Endothelial cell of umbilical vein (primary cell): ENCODE data around the gene FEN1. TPM values are rescaled to one million over a fixed set of nuclear protein-coding genes. Genes with fewer than 3 reads are reported as not detected.

ENCODE experiments used
- BruUV-seq: library from RNA; stranded (reverse); fragments of 400-500 nt; replicated peaks from 2 replicates; lab custom pipeline; 2021; lab: Mats Ljungman, UMichigan
- CTCF ChIA-PET: fragments of 300-600, 350-600 bp; sonication (Branson Sonifier 250); formaldehyde crosslinking; loops from one replicate; lab custom pipeline; 2021; ENCODE audit warnings: antibody characterized with exemption, inconsistent platforms; lab: Charles Lee
- POLR2A ChIA-PET: fragments of 300-600, 350-600 bp; sonication (Branson Sonifier 250); formaldehyde crosslinking; loops from one replicate; lab custom pipeline; 2021; ENCODE audit warnings: antibody characterized with exemption, inconsistent platforms; lab: Charles Lee
- DNase-seq: peaks from one replicate; pipeline ENCODE4 v3.0.0-alpha.2; 2011; ENCODE audit warnings: low read depth, low spot score
- FAIRE-seq: peaks from 2 replicates; lab custom pipeline; 2011; peaks lifted over from hg19 to GRCh38; lab: Jason Lieb, UNC
- H2AFZ ChIP-seq: 2 replicates; pipeline ENCODE4 v1.6.0; 2012; ENCODE audit warnings: low read depth, low read length, control low read depth, inconsistent platforms
- H3K27ac ChIP-seq: 2 replicates; pipeline ENCODE4 v1.5.1; 2011; ENCODE audit warnings: low read depth, mild to moderate bottlenecking, control low read depth, low read length, moderate library complexity; ENCODE audit not compliant: insufficient read depth
- H3K27me3 ChIP-seq, 2 experiments: 2 replicates each; pipeline versions ENCODE4 v1.6.0 to v1.6.1; 2011; ENCODE audit warnings: low read length in 2 of 2, mixed read lengths in 1 of 2; ENCODE audit not compliant: control insufficient read depth in 2 of 2, insufficient read depth in 2 of 2
- H3K36me3 ChIP-seq, 2 experiments: 2 replicates in 1 of 2; 3 replicates in 1 of 2; pipeline ENCODE4 v1.5.1; 2011; ENCODE audit warnings: low read length in 2 of 2, mild to moderate bottlenecking in 1 of 2, moderate library complexity in 1 of 2; ENCODE audit not compliant: control insufficient read depth in 2 of 2, insufficient read depth in 2 of 2; ENCODE audit errors: extremely low read depth in 1 of 2
- H3K4me1 ChIP-seq: 3 replicates; pipeline ENCODE4 v1.5.1; 2011; ENCODE audit warnings: mild to moderate bottlenecking, low read length; ENCODE audit not compliant: control insufficient read depth, insufficient read depth; ENCODE audit errors: extremely low read depth
- H3K4me2 ChIP-seq: 2 replicates; pipeline ENCODE4 v1.6.1; 2011; ENCODE audit warnings: low read length, control low read depth, mixed read lengths; ENCODE audit not compliant: insufficient read depth
- H3K4me3 ChIP-seq, 3 experiments: fragments of 200-600 bp in 1 of 3; sonication (generic), shearing (Covaris generic) in 1 of 3; replicated peaks in 1 of 3; 2 replicates each; pipeline ENCODE4 v1.5.1; 2011 to 2016; ENCODE audit warnings: control low read depth in 3 of 3, low read length in 3 of 3, mild to moderate bottlenecking in 2 of 3, inconsistent platforms in 1 of 3, low read depth in 1 of 3, moderate library complexity in 1 of 3; ENCODE audit not compliant: insufficient read depth in 1 of 3
- H3K79me2 ChIP-seq: 2 replicates; pipeline ENCODE4 v1.6.0; 2012; ENCODE audit warnings: low read length, inconsistent platforms; ENCODE audit not compliant: control insufficient read depth, insufficient read depth
- H3K9ac ChIP-seq: replicated peaks from 2 replicates; pipeline ENCODE3; 2011; ENCODE audit warnings: low read length, control low read depth; ENCODE audit not compliant: insufficient read depth; ENCODE audit errors: extremely low read depth
- H3K9me1 ChIP-seq: replicated peaks from 3 replicates; pipeline ENCODE4 v1.6.0; 2011; ENCODE audit warnings: mild to moderate bottlenecking, low read length; ENCODE audit not compliant: control insufficient read depth, insufficient read depth; ENCODE audit errors: extremely low read depth
- H3K9me3 ChIP-seq: replicated peaks from 2 replicates; pipeline ENCODE4 v1.5.1; 2012; ENCODE audit warnings: low read length, inconsistent platforms; ENCODE audit not compliant: control insufficient read depth, insufficient read depth
- H4K20me1 ChIP-seq: replicated peaks from 2 replicates; pipeline ENCODE3; 2011; ENCODE audit warnings: mild to moderate bottlenecking, low read length; ENCODE audit not compliant: control insufficient read depth, insufficient read depth; ENCODE audit errors: extremely low read depth
- EZH2 ChIP-seq: IDR thresholded peaks from 2 replicates; pipeline ENCODE4 v1.6.1; 2012; ENCODE audit warnings: borderline replicate concordance, low read depth, mild to moderate bottlenecking, moderate library complexity, low read length, inconsistent platforms; ENCODE audit not compliant: severe bottlenecking
- FOS ChIP-seq: IDR thresholded peaks from 2 replicates; pipeline ENCODE4 v1.6.1; 2011; ENCODE audit warnings: mild to moderate bottlenecking, low read length, moderate library complexity, borderline replicate concordance; ENCODE audit not compliant: insufficient read depth
- GATA2 ChIP-seq: IDR thresholded peaks from 2 replicates; pipeline ENCODE4 v1.7.0; 2011; ENCODE audit warnings: low read depth, mild to moderate bottlenecking, moderate library complexity, mixed read lengths, low read length; ENCODE audit not compliant: insufficient read length, insufficient read depth
- JUN ChIP-seq: IDR thresholded peaks from 2 replicates; pipeline ENCODE4 v1.6.1; 2011; ENCODE audit warnings: borderline replicate concordance, low read depth; ENCODE audit not compliant: insufficient read length, insufficient read depth
- MYC ChIP-seq: IDR thresholded peaks from one replicate; pipeline ENCODE4 v1.6.1; 2011; ENCODE audit warnings: mild to moderate bottlenecking, low read depth, low read length
- POLR2A ChIP-seq: IDR thresholded peaks from 2 replicates; pipeline ENCODE4 v1.6.1; 2012; ENCODE audit warnings: low read depth, mild to moderate bottlenecking, control low read depth, low read length
- POLR2AphosphoS5 ChIP-seq: IDR thresholded peaks from 2 replicates; pipeline ENCODE4 v1.6.1; 2012; ENCODE audit warnings: low read depth, mild to moderate bottlenecking, control low read depth, low read length, moderate library complexity; ENCODE audit not compliant: insufficient read depth
- dilution Hi-C: fragments of 300-500 bp; cut with MboI; formaldehyde crosslinking; loops from one replicate; pipeline ENCODE4 v1.15.0; 2019; ENCODE audit warnings: low sequenced_read_pairs; ENCODE audit not compliant: extremely low pct_ligation_motif_present
- intact Hi-C: fragments of 100-400 bp; cut with micrococcal nuclease; formaldehyde crosslinking; loops from one replicate; pipeline ENCODE4 v1.10.0; 2022
- polyA plus RNA-seq, 4 experiments: library from polyadenylated mRNA; depleted of rRNA in 3 of 4; stranded (reverse) in 3 of 4; unstranded in 1 of 4; fragments of >200 nt; gene quantifications; 2 replicates each; pipeline versions ENCODE4 v1.2.1 to v1.2.3, GENCODE V29; 2011 to 2012; ENCODE audit warnings: missing spikeins in 1 of 4
- total RNA-seq: library from RNA; stranded (reverse); gene quantifications from 2 replicates; pipeline ENCODE4 v1.2.3, GENCODE V29; 2021
- TF ChIP-seq, protein P1 (sequence below), 2 donors: IDR thresholded peaks; 1 replicate in 1 of 2; 2 replicates in 1 of 2; pipeline ENCODE4 v1.5.1; 2011; ENCODE audit warnings: low read length in 2 of 2, mild to moderate bottlenecking in 2 of 2, moderate library complexity in 2 of 2, control low read depth in 1 of 2, inconsistent platforms in 1 of 2, low read depth in 1 of 2; ENCODE audit not compliant: insufficient read depth in 1 of 2; ENCODE audit errors: extremely low read depth in 1 of 2
- TF ChIP-seq, protein P2 (sequence below): IDR thresholded peaks from 2 replicates; pipeline ENCODE4 v1.6.1; 2011; ENCODE audit not compliant: insufficient read depth, insufficient read length

Gene FEN1
- total and polyA plus RNA-seq, 2 donors (not counting 3 experiments of a cell fraction or from before 2014, with no cell fraction given), result 29.3 to 60.5 TPM

DNA sequence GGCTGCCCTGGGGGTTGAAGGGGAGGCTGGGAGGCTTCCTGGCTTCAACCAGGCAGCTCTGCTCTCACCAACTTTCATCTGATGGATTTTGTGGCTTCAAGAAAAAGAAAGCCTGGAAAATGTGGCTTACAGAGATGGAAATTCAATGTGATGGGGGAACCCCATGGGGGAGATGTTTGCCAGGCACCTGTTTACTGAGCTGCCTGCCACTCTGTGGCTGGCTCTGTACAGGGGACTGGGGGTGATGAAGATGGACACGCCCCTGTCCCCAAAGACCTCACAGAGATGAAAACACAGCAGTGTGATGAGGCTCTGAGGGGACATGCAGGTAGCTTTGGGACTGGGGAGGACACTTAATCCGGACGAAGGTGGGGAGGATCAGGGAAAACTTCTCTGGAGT lies 10.4 kb upstream of the FEN1 start:
- no peak overlapping the region for H3K9ac ChIP-seq
- TF ChIP-seq POLR2A (no peak), JUN (no peak), POLR2AphosphoS5 (no peak), GATA2 (no peak), FOS (no peak), MYC (no peak), EZH2 (no peak)
- TF ChIP-seq, protein P1, sequence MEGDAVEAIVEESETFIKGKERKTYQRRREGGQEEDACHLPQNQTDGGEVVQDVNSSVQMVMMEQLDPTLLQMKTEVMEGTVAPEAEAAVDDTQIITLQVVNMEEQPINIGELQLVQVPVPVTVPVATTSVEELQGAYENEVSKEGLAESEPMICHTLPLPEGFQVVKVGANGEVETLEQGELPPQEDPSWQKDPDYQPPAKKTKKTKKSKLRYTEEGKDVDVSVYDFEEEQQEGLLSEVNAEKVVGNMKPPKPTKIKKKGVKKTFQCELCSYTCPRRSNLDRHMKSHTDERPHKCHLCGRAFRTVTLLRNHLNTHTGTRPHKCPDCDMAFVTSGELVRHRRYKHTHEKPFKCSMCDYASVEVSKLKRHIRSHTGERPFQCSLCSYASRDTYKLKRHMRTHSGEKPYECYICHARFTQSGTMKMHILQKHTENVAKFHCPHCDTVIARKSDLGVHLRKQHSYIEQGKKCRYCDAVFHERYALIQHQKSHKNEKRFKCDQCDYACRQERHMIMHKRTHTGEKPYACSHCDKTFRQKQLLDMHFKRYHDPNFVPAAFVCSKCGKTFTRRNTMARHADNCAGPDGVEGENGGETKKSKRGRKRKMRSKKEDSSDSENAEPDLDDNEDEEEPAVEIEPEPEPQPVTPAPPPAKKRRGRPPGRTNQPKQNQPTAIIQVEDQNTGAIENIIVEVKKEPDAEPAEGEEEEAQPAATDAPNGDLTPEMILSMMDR (IDR thresholded peaks at IDR 0.05; ENCODE audit: extremely low read depth in 1 of 2, insufficient read depth in 1 of 2, low read depth in 1 of 2, low read length in 2 of 2), result no peak
- TF ChIP-seq, protein P2, sequence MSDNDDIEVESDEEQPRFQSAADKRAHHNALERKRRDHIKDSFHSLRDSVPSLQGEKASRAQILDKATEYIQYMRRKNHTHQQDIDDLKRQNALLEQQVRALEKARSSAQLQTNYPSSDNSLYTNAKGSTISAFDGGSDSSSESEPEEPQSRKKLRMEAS, result no peak
- H3K4me2 ChIP-seq, result no peak overlapping the region
- H3K4me1 ChIP-seq, result no peaks in the 10 kb centered on the region
- FAIRE-seq (no peak), DNase-seq (no peak)
- H2AFZ ChIP-seq, result no peak overlapping the region
- H4K20me1 ChIP-seq, result no peaks in the 10 kb centered on the region
- H3K27ac ChIP-seq, result no peak overlapping the region
- ChIA-PET POLR2A (no interaction called here), CTCF (interaction anchor here (1.2 to 1.5 kb wide), 2 partner anchors 10 to 15 kb away, joined by 3 to 5 read pairs; no protein-coding TSS in a partner anchor)
- H3K9me1 ChIP-seq, result no peaks in the 10 kb centered on the region
- H3K9me3 ChIP-seq, result no peaks in the 10 kb centered on the region
- intact Hi-C loops (no loop called here), dilution Hi-C loops (no loop called here)
- H3K36me3 ChIP-seq, result peaks cover 0 to 25% of the 10 kb centered on the region in 2 experiments
- no peaks in the 10 kb centered on the region for H3K79me2 ChIP-seq
- H3K27me3 ChIP-seq, result no peaks in the 10 kb centered on the region
- H3K4me3 ChIP-seq, result no peak overlapping the region
- no TSS peak for BruUV-seq
